Muscle of leg (tissue), 11 donors: ENCODE data around the gene RXRB. TPM values are rescaled to one million over a fixed set of nuclear protein-coding genes. Genes with fewer than 3 reads are reported as not detected.
"Not testable (repeated sequence)": the region's sequence is repeated elsewhere in the genome, so short reads cannot be mapped to it uniquely, and the experiment has no call there.

Source experiments
- DNase-seq: peaks from one replicate; pipeline ENCODE4 v3.0.0; 2013
- H3K27ac ChIP-seq: one replicate; pipeline ENCODE4 v1.5.1; 2013; ENCODE audit warnings: mild to moderate bottlenecking, low read length, control low read depth
- H3K27me3 ChIP-seq: one replicate; pipeline ENCODE4 v1.6.1; 2013; ENCODE audit warnings: low read length; ENCODE audit not compliant: control insufficient read depth, insufficient read depth
- H3K36me3 ChIP-seq: one replicate; pipeline ENCODE4 v1.6.1; 2013; ENCODE audit warnings: low read length; ENCODE audit not compliant: control insufficient read depth, insufficient read depth
- H3K4me1 ChIP-seq: one replicate; pipeline ENCODE4 v1.6.1; 2013; ENCODE audit warnings: low read length; ENCODE audit not compliant: control insufficient read depth, insufficient read depth
- H3K4me3 ChIP-seq: one replicate; pipeline ENCODE4 v1.5.1; 2013; ENCODE audit warnings: low read length, control low read depth
- H3K9me3 ChIP-seq: replicated peaks from 2 replicates; pipeline ENCODE4 v1.6.1; 2013; ENCODE audit warnings: low read depth, low read length; ENCODE audit not compliant: control insufficient read depth
- whole genome bisulfite sequencing: methylation state at CpG from one replicate; pipeline ENCODE4 v1.1.5; 2013; ENCODE audit warnings: missing lambda C conversion rate; ENCODE audit not compliant: insufficient coverage; 5-methylcytosine and 5-hydroxymethylcytosine counted together
- polyA plus RNA-seq, 8 donors: library from polyadenylated mRNA; unstranded; fragments of 120-200 nt; gene quantifications; one replicate each; pipeline versions ENCODE4 v1.2.1 to v1.2.3, GENCODE V29; 2013; ENCODE audit warnings: inconsistent platforms in 1 of 8, low replicate concordance in 1 of 8; ENCODE audit not compliant: insufficient read length in 8 of 8, insufficient read depth in 1 of 8
- total RNA-seq: library from RNA; stranded (reverse); fragments of 120-200 nt; gene quantifications from one replicate; pipeline ENCODE4 v1.2.4, GENCODE V29; 2013

The RXRB gene
- total and polyA plus RNA-seq, 9 donors, result 22.9 to 44.4 (median 39.6) TPM

DNA sequence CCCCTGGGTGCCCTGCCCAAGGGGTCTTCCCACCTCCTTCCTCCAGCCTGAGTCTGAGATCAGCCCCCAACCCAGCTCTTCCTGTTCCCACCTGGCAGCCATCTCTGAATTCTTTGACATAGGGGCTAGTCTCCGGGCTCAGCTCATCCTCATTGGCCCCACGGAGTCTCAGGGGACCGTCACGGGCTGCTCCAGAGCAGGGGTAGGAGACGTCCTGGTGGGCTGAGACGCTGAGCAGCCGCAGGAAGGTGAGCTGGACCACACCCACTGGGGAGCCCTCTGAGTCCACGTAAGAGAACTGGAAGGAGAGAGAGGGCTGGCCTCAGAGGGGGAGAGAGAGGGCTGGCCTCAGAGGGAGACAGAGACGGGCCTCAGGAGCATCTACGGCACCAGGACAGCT lies 36.3 kb downstream of the RXRB start:
- Histone ChIP-seq H3K4me3 (no peak overlapping the region), H3K27me3 (peaks cover 3% of the 10 kb centered on the region), H3K36me3 (peaks cover under 1% of the 10 kb centered on the region), H3K27ac (no peak overlapping the region), H3K4me1 (peaks cover 20% of the 10 kb centered on the region), H3K9me3 (no peaks in the 10 kb centered on the region)
- 37% methylated on average over 10 of the region's 10 CpGs for WGBS
- DNase-seq, result no peak

- H3K27ac ChIP-seq, result no peak overlapping the region
- peaks cover 3% of the 10 kb centered on the region for H3K27me3 ChIP-seq
- DNase-seq, result no peak
- no peaks in the 10 kb centered on the region for H3K9me3 ChIP-seq
- 65% methylated on average over 8 of the region's 10 CpGs for WGBS
- H3K36me3 ChIP-seq, result no peaks in the 10 kb centered on the region
- H3K4me1 ChIP-seq, result peaks cover 20% of the 10 kb centered on the region
- H3K4me3 ChIP-seq, result no peak overlapping the region
These were observed 36.9 kb downstream of the RXRB start for GRCh38 chr6:33163540-33163939.

DNA sequence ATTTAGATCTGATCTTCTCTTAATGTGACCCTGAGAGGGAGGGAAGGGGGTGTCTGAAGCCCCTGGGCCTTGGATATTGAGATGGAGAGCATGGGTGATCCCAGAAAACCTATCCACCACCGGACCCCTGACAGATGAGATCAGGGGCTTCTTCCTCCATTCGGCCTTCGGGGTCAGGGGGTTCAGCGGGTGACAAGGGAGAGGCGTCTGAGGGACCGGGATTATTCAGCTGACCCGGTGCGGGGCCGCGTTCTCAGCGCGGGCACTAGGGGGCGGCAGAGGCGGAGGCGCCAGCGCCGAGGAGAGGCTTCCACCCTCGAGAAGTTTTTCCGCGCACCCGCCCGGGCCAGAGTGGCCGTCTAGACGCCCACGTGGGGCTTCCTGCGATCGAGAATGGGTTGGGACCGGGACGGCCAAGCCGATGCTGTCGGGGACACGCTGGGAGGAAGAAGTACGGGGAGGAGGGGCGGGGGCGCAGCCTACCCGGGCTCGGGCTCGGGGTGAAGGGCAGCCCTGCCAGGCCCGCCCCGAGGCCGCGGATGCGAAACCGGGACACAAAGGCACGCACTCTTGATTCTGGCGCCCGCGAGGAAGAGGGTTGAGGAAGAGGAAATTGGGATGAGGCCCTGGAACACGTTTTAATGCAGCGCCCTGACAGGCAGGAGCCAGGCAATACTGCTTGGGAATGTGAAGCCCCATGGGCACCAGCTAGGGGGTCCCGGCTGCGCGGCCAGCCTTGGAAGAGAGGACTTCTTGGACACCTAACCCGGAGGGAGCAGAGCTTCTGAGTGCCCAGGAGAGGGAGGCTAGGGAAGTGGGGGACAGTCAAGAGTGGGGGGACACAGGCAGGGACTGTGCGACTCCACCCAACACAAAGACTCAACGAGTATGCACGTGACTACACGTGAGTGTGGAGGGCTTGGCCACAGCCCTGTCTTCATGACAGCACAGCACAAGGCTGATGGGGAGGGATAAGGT lies 38.8 kb downstream of the RXRB start:
- H3K4me3 ChIP-seq, result peak overlapping the region; percentile 50
- H3K36me3 ChIP-seq, result no peaks in the 10 kb centered on the region
- under 1% methylated on average over 53 of the region's 58 CpGs for WGBS
- peak; percentile 88 for DNase-seq
- H3K27me3 ChIP-seq, result peaks cover 3% of the 10 kb centered on the region
- H3K4me1 ChIP-seq, result peaks cover 20% of the 10 kb centered on the region
- no peaks in the 10 kb centered on the region for H3K9me3 ChIP-seq
- H3K27ac ChIP-seq, result peak overlapping the region; percentile 76

- no peaks in the 10 kb centered on the region for H3K27me3 ChIP-seq
- H3K36me3 ChIP-seq, result no peaks in the 10 kb centered on the region
- no peaks in the 10 kb centered on the region for H3K9me3 ChIP-seq
- H3K4me1 ChIP-seq, result peaks cover 20% of the 10 kb centered on the region
- H3K4me3 ChIP-seq, result no peak overlapping the region
- 53% methylated on average over 10 of the region's 13 CpGs for WGBS
- H3K27ac ChIP-seq, result peak overlapping the region; percentile 76
- DNase-seq, result peak; percentile 90
These were observed 39.6 kb downstream of the RXRB start for GRCh38 chr6:33160728-33161344.

- Histone ChIP-seq H3K27ac (no peak overlapping the region), H3K9me3 (no peaks in the 10 kb centered on the region), H3K27me3 (no peaks in the 10 kb centered on the region), H3K4me3 (no peak overlapping the region), H3K4me1 (peaks cover 20% of the 10 kb centered on the region), H3K36me3 (no peaks in the 10 kb centered on the region)
- no peak for DNase-seq
- WGBS, result 89% methylated on average over 8 of the region's 11 CpGs
These were observed 40.4 kb downstream of the RXRB start for GRCh38 chr6:33160096-33160495.

DNA sequence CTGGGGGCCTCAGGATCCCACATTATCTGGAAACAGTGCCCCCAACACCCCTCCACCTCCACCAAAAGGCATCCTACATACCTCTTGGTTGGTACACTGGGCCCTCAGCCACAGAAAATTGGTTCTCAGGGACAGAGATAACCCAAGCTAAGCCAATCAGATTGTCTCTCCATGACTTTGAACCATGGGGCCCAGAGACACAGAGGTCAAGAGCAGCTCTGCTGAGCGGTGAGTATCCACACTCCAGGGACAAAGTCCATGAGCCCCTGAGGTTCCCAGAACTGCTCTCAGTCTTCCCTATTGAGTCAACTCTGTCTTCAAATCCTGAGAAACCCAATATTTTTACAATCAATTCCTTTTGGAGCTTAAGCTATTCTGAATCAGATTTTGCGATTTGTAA lies 43.5 kb downstream of the RXRB start:
- Histone ChIP-seq H3K4me1 (peaks cover 12% of the 10 kb centered on the region), H3K36me3 (no peaks in the 10 kb centered on the region), H3K27ac (no peak overlapping the region), H3K27me3 (peaks cover 3% of the 10 kb centered on the region), H3K4me3 (no peak overlapping the region), H3K9me3 (no peaks in the 10 kb centered on the region)
- WGBS, result 83% methylated on average over 1 of the region's 2 CpGs
- DNase-seq, result no peak

DNA sequence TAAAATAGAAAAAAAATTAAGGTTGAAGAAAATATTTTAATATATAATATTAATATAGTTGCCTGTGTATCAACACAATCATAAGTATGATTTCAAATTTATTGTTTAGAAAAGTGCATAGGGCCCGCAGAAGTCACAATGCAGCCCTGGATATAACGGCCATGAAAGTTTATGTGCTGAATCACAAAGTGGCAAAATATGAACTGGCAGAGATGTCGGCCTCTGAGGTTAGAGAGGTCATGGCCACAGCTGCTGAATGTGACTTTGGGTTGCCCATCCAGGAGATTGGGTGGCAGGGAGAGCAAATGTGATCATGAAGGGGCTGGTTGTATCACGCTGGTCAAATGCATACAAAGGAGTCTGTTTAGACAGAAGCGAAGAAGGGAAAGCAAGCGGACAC lies 43.9 kb downstream of the RXRB start:
- H3K27me3 ChIP-seq, result peaks cover 3% of the 10 kb centered on the region
- no peaks in the 10 kb centered on the region for H3K36me3 ChIP-seq
- no peaks in the 10 kb centered on the region for H3K9me3 ChIP-seq
- WGBS, result 82% methylated on average over 5 of the region's 6 CpGs
- DNase-seq, result no peak
- no peak overlapping the region for H3K4me3 ChIP-seq
- H3K4me1 ChIP-seq, result peaks cover 8% of the 10 kb centered on the region
- H3K27ac ChIP-seq, result no peak overlapping the region

GRCh38 chr6:33154349-33154748 lies 46.1 kb downstream of the RXRB start:
- no peak overlapping the region for H3K27ac ChIP-seq
- no peak for DNase-seq
- H3K4me3 ChIP-seq, result no peak overlapping the region
- H3K9me3 ChIP-seq, result no peaks in the 10 kb centered on the region
- H3K27me3 ChIP-seq, result peaks cover 3% of the 10 kb centered on the region
- WGBS, result 39% methylated on average over 4 of the region's 4 CpGs
- no peaks in the 10 kb centered on the region for H3K4me1 ChIP-seq
- no peaks in the 10 kb centered on the region for H3K36me3 ChIP-seq

GRCh38 chr6:33151050-33151449 lies 49.4 kb downstream of the RXRB start:
- Histone ChIP-seq H3K4me3 (no peak overlapping the region), H3K4me1 (no peaks in the 10 kb centered on the region), H3K27me3 (peaks cover 4% of the 10 kb centered on the region), H3K36me3 (no peaks in the 10 kb centered on the region), H3K9me3 (no peaks in the 10 kb centered on the region), H3K27ac (no peak overlapping the region)
- WGBS, result no CpG with 5 or more reads among the region's 1 CpG
- DNase-seq, result no peak

GRCh38 chr6:33150560-33150959 lies 49.9 kb downstream of the RXRB start:
- H3K4me3 ChIP-seq, H3K36me3 ChIP-seq, H3K9me3 ChIP-seq, DNase-seq, H3K27ac ChIP-seq, H3K27me3 ChIP-seq, H3K4me1 ChIP-seq: not testable (repeated sequence)
- WGBS, result no CpG with 5 or more reads among the region's 3 CpGs
